ENCODE results near the gene CAV1. TPM values are rescaled to one million over a fixed set of nuclear protein-coding genes. Genes with fewer than 3 reads are reported as not detected.

Gene CAV1
- total RNA-seq, 1 experiment from 2014 or later = 20.2 TPM

DNA sequence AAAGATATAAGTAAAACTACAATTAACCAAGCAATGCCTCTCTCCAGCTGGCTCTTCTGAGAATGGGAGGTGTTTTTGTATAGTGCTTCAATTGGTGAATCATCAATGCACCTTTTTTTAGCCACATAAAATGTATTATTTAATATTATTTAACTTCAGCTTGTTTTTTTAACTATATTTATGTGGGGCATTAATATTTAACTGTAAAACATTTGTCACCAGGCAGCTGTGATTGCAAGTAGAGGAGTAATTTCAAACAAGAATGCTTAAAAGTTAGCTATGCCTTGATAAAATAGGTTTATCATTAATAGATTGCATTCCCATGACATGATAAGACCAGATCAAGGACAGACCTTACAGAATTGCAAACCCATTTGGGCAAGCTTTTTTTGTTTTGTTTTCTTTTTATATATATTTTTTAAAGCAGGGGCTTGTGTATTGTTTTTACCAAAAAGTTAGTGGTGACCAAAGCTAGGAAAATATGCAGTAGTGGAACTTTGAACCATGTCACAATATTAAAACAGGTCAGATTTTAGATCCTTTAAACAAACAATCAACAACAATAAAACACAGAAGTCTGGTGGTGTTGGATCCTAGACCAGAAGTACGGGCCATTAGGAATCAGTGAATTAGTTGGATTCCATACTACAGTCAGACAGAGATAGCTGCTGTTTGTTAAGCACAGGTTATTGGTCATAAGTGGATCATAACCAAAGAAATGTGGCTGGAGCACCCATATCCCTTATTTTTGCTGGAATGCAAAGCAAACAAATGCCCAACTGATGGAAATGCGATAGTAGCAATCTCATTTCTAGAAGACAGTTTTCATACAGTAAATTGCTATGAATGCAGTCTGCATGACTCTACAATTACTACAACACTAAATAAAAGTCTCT, 22.4 kb upstream of the CAV1 start:
- Histone ChIP-seq H2BK120ac (ENCODE audit: low read depth, low read length, poor library complexity, severe bottlenecking) (no peak overlapping the region), H3K23me2 (ENCODE audit: insufficient read length, low read depth, low read length, poor library complexity, severe bottlenecking) (peaks cover 10% of the 10 kb centered on the region), H3K79me2 (ENCODE audit: insufficient read depth, low read length) (no peaks in the 10 kb centered on the region), H2BK15ac (ENCODE audit: low read depth, low read length) (no peak overlapping the region), H3K23ac (ENCODE audit: insufficient read length, low read depth, low read length) (no peak overlapping the region), H4K91ac (ENCODE audit: insufficient read length, low read depth, low read length) (no peak overlapping the region), H3K18ac (ENCODE audit: insufficient read length, low read depth, low read length) (no peak overlapping the region), H4K8ac (replicated peaks; ENCODE audit: insufficient read length, low read depth, low read length) (no peak overlapping the region), H3K56ac (ENCODE audit: insufficient read length, low read depth, low read length) (no peak overlapping the region), H2BK20ac (ENCODE audit: low read depth, low read length, poor library complexity, severe bottlenecking) (no peak overlapping the region), H2BK12ac (ENCODE audit: insufficient read length, low read depth, low read length) (no peak overlapping the region), H3K79me1 (ENCODE audit: insufficient read depth, low read depth, low read length, poor library complexity, severe bottlenecking) (no peaks in the 10 kb centered on the region), H3K4ac (ENCODE audit: low read depth, low read length) (no peak overlapping the region), H3K27me3 (ENCODE audit: insufficient read depth, low read length) (no peaks in the 10 kb centered on the region; the same call in 1 of the 2 replicates), H2AFZ (ENCODE audit: low read length) (no peak overlapping the region), H3K27ac (ENCODE audit: insufficient read length, low read depth, low read length) (no peak overlapping the region), H3K14ac (ENCODE audit: insufficient read depth, low read length) (no peak overlapping the region), H2AK5ac (ENCODE audit: insufficient read length, low read length) (no peak overlapping the region), H3K4me2 (ENCODE audit: insufficient read depth, insufficient read length, low read length) (no peak overlapping the region), H4K20me1 (ENCODE audit: control insufficient read depth, insufficient read depth, insufficient read length) (no peaks in the 10 kb centered on the region), H2BK5ac (ENCODE audit: insufficient read length, low read length) (no peak overlapping the region), H3K4me1 (ENCODE audit: insufficient read depth, low read length) (no peaks in the 10 kb centered on the region), H3T11ph (ENCODE audit: low read length) (no peak overlapping the region), H4K5ac (ENCODE audit: insufficient read length, low read depth, low read length) (no peak overlapping the region), H3K9ac (ENCODE audit: extremely low read depth, insufficient read length, low read length) (no peak overlapping the region), H3K9me3 (ENCODE audit: control insufficient read depth, low read depth, low read length) (no peaks in the 10 kb centered on the region)
- H3K4me3 Mint-ChIP-seq = no peak overlapping the region
- H3K36me3 Mint-ChIP-seq (ENCODE audit: insufficient read depth in 1 of 3, low read depth in 3 of 3) = no peaks in the 10 kb centered on the region
- no peak for DNase-seq
- no CpG with 5 or more reads among the region's 2 CpGs for WGBS (ENCODE audit: extremely low coverage, insufficient read length, low lambda C conversion rate)
- TF ChIP-seq, protein P1, sequence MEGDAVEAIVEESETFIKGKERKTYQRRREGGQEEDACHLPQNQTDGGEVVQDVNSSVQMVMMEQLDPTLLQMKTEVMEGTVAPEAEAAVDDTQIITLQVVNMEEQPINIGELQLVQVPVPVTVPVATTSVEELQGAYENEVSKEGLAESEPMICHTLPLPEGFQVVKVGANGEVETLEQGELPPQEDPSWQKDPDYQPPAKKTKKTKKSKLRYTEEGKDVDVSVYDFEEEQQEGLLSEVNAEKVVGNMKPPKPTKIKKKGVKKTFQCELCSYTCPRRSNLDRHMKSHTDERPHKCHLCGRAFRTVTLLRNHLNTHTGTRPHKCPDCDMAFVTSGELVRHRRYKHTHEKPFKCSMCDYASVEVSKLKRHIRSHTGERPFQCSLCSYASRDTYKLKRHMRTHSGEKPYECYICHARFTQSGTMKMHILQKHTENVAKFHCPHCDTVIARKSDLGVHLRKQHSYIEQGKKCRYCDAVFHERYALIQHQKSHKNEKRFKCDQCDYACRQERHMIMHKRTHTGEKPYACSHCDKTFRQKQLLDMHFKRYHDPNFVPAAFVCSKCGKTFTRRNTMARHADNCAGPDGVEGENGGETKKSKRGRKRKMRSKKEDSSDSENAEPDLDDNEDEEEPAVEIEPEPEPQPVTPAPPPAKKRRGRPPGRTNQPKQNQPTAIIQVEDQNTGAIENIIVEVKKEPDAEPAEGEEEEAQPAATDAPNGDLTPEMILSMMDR (conservative IDR thresholded peaks at IDR 0.05) = no peak
- H3K27me3 Mint-ChIP-seq (ENCODE audit: low read depth) = peaks cover 33% of the 10 kb centered on the region
- no peaks in the 10 kb centered on the region for H3K9me3 Mint-ChIP-seq
- H3K27ac Mint-ChIP-seq = no peak overlapping the region
- peaks cover 12 to 14% of the 10 kb centered on the region in 2 experiments for H3K4me1 Mint-ChIP-seq

Data from H9 (cell line).